Ureter (tissue), 1 donor: ENCODE results near the gene KCTD20. TPM values are rescaled to one million over a fixed set of nuclear protein-coding genes. Genes with fewer than 3 reads are reported as not detected.

ENCODE experiments used
- DNase-seq: peaks from one replicate; pipeline ENCODE4 v3.0.0-alpha.2; 2020; ENCODE audit warnings: low spot score
- total RNA-seq: library from RNA; stranded (reverse); gene quantifications from one replicate; pipeline ENCODE4 v1.2.4, GENCODE V29; 2023
- donor health status: DM: yes; HTN: yes; CAD: no.

Gene KCTD20
- total RNA-seq, 1 donor from 2014 or later: 34.6 TPM

- DNase-seq: no peak
Observed at GRCh38 chr6:36493859-36494258, 51.1 kb downstream of the KCTD20 start.

DNA sequence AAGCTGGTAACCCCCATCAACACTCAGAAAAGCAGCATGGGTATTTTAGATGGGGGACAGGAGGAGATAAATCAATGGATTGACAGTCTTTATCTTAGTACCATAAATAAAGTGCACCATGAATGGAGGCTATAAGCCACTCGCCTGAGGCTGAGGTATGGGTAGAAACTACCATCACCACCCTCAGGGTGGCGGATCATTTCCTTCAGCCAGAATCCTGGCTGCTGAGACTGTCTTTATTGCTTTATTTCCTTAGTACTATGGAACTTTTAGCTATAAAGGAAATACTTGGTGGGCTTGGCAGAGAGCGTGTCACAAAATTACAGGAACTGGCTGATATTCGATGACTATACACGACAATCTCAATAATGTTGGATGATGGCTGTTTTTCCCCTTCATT lies 52.3 kb downstream of the KCTD20 start:
- no peak for DNase-seq

DNA sequence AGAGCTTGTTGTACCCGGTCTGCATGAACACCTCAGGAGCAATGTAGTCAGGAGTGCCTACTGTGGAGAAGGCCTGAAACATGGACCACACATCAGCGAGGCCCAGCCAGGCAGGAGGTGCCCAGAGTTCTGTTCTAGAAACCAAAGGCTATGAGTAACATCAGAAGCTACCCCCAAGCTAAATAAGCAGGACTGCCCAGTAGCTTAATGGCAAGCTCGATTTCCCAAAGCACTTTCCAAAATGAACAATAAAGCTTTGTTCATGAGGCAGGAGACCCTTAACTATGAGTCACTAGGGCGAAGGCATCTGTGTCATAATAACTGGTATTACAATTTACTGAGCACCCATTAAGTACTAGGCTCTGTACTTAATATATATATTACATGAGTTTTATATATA lies 57.1 kb downstream of the KCTD20 start:
- no peak for DNase-seq

DNA sequence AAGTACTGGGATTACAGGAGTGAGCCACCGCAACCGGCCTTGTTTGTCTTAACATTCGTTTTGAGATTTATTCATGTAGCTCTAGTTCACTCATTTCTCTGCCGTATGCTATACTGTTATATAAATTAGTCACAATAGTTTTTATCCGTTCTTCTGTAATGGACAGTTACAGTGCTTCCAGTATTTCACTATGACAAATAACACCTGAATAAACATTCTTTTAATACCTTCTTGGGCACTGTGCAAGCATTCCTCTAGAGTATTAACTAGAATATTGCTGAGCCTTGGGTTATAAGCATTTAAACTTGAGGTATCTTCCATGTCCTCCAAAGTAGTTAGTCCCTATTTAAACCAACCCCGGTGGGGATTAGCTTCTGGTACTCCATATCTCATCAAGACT lies 58.9 kb downstream of the KCTD20 start:
- no peak for DNase-seq

GRCh38 chr6:36504181-36504580 lies 61.4 kb downstream of the KCTD20 start:
- DNase-seq: no peak

- no peak for DNase-seq
Observed at GRCh38 chr6:36504982-36505381, 62.2 kb downstream of the KCTD20 start.

DNA sequence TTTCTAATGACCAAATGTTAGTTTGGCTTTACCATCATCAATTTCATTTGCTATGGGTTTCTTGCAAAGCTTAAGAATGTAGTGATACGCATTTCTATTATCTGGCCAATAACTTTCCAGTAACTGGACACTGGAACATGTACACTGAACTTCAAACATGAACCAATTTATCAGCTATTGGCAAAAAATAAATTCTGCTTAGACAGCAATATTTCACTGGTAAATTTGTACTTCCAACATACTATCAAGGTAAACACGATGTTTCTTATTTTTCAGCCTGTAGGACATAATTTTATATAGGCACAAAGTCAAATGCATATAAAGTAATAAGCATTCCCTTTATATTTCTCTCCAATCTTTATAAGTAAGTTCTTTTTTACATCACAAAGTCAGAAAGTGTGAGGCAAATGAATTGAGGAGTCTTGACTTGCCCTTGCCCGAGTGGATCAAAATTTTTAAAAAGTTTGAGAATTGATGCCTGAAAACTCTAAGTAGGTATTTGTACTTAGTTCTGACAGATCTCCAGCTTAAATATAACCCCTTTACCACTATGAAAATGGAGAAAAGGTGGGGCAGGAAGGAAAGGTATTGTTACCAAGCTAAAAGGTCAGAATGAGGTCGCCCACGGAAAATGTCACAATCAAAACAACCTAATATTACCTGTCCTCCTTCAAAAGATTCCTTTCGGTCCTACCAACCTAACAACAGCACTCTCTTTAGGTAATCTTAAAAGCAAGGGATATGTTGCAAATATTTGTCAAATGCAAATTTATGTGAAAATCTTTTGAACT lies 63.1 kb downstream of the KCTD20 start:
- DNase-seq: no peak

DNA sequence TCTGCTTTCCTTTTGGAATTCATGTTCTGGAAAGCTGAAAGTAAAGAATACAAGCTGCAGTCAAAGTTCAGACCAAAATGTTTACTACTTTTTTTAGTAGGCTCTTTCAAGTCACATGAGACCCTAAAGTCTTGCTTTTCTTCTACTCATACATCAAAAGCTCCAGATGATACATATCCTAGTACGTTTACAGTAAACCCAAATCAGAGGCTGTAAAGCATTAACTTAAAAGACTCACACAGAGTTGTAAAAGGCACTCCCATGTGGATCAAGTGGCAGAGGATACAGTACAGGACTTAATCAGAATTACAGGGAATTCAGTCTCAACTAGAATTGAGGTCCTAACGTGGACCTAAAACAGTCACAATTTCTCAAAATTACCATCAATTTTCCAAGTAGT lies 63.8 kb downstream of the KCTD20 start:
- no peak for DNase-seq

DNA sequence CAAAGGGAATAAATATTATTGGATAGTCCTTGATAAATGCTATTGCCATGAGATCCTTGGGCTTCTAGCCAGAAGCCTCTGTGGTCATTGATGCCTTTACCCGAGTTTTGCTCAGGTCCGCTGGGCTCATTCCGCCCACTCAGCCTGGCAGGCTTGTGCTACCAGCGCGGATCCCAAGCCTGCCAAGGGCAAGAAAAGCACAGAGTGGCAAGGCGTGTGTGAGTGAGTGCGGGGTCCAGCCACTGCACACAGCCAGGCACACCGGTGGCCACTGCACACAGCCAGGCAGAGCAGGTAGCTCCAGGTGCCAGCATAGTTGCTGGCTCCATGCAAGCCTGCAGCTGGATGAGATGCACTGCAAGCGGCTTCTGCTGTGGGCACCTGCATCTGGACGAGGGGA lies 65.7 kb downstream of the KCTD20 start:
- DNase-seq: no peak

DNA sequence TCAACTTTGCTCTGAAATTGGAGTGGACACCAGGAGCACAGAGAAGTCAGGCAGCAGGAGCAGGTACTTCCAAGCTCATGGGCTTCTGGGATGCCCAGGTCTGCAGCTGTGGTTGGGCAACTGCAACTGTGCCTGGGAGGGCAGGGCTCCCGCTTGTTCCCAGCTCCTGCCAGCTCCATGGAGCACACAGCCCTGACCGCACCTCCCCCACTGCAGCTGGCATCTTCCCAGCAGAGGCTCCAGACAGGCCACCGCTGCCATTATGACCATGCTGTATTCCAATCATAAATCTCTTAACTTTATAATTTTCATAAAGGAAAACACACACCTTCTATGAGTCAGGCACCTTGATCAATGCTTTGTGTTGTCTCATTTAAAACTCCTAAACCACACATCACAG lies 67.6 kb downstream of the KCTD20 start:
- no peak for DNase-seq

- DNase-seq: no peak
Observed at GRCh38 chr6:36514554-36515456, 72.0 kb downstream of the KCTD20 start.

DNA sequence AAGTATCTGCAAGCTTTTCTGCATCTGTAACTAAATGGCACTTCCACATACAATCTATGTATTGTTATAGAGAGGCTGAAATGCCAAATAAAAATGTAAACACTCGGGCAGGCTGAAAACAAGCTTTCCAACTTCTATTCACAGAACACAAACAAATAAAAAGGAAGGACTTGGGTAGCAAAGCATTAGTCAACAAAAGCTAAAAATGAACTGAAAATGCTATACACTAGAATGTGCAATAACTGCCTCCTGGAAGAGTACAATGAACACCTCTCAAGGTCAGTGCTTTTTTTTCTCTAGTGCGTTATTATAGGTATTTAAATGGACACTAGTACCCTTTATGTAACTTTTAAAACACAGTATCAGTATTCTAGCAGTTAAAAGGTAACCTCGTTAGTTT lies 73.0 kb downstream of the KCTD20 start:
- no peak for DNase-seq

- DNase-seq: no peak
Observed at GRCh38 chr6:36516559-36516958, 73.8 kb downstream of the KCTD20 start.

DNA sequence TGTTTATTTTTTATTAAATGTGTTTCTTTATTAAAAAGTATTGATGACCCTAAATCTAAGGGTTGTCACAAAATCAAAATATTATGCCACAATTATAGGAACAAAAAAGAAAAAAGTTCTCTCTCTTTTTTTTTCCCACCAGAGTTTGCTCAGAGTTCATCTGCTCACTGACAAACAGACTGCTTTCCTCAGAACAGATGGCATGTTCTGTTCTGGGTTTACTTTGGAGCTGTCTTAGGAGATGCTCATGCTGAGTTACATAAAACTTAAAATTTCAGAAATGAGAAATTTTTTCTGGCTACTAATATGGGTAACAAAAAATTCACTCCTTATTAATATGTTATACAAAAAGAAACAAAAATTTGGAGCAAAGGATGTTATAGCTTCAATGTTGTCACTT lies 74.2 kb downstream of the KCTD20 start:
- no peak for DNase-seq

DNA sequence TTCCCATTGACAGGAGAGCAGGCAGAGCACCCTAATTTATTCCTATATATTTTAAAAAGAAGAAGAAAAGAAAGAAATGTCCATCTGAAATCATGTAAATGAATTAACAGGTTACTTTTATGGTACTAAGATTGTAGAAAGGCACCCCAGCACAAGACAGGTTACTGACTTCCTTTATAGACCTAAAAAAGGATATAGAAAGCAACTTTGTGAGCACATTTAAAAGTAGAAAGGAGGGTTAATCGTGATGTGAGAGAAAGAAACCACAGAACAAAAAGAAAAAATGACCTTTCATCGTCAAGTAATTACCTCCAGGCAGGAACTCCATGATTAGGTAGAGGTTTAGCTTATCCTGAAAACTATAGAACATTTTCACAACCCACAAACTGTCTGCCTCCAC lies 74.6 kb downstream of the KCTD20 start:
- DNase-seq: no peak

GRCh38 chr6:36519352-36519751 lies 76.6 kb downstream of the KCTD20 start:
- DNase-seq: no peak

- DNase-seq: no peak
Observed at GRCh38 chr6:36523451-36523850, 80.7 kb downstream of the KCTD20 start.

DNA sequence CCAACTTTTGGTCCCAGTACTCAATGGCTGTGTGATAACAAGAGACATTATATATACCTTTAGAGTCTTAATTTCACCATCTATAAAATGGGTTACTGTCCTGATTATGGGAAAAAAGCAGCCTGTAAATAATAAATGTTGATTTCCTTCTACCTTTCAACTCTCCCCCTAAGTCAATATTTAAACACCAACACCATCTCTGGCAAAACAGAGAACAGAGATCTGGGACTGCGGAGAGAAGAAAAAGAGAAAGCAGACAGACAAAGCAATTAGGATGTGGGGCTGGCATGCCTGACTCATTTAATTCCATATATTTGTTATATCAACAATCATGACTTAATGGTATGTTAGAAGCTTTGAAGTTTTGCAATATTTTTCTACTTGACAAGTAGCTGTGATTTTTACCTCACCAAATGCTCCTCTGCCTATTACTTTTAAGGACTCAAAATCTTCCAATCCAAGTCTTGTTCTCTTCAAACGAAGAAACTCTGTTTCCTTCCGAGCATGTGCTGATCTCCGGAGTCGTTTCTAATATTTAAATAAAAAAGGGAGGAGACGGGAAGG lies 81.2 kb downstream of the KCTD20 start:
- DNase-seq: no peak

DNA sequence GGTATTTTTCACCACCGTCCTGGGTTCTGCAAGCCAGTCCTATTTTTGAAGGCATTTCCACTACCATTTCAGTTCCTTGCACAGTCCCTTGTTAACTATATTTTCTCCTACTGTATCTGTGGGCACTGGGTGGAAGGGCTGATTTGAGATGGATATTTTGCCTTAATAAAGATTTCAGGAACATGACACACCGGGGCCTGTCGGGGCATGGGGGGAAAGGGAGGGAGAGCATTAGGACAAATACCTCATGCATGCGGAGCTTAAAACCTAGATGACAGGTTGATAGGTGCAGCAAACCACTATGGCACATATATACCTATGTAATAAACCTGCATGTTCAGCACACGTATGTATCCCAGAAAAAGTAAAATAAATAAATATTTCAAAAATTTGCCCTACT lies 82.1 kb downstream of the KCTD20 start:
- no peak for DNase-seq

DNA sequence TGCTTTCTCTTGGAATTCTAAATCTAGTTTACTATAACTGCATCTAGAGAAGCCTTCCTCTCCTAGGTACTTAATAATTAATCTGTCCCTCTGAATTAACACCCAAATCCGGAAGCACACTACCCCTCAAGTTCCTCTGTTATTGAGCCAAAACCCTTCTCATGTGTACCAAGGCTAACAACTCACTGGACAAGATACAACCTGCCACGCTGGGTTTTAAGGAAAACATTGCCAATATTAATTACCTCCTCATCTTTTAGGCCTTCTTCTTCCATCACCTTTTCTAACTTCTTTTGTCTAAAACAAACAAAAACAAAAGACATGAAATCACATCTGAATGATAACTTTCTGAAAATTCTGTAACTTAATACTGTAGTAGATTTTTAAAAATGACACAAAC lies 82.5 kb downstream of the KCTD20 start:
- DNase-seq: no peak

- DNase-seq: no peak
Observed at GRCh38 chr6:36526066-36526465, 83.3 kb downstream of the KCTD20 start.

GRCh38 chr6:36533321-36533720 lies 90.5 kb downstream of the KCTD20 start:
- DNase-seq: no peak
